ENCODE results near the gene ABHD8. TPM values are rescaled to one million over a fixed set of nuclear protein-coding genes. Genes with fewer than 3 reads are reported as not detected.

Gene ABHD8
- total RNA-seq, 1 experiment from 2014 or later: 13.2 TPM

DNA sequence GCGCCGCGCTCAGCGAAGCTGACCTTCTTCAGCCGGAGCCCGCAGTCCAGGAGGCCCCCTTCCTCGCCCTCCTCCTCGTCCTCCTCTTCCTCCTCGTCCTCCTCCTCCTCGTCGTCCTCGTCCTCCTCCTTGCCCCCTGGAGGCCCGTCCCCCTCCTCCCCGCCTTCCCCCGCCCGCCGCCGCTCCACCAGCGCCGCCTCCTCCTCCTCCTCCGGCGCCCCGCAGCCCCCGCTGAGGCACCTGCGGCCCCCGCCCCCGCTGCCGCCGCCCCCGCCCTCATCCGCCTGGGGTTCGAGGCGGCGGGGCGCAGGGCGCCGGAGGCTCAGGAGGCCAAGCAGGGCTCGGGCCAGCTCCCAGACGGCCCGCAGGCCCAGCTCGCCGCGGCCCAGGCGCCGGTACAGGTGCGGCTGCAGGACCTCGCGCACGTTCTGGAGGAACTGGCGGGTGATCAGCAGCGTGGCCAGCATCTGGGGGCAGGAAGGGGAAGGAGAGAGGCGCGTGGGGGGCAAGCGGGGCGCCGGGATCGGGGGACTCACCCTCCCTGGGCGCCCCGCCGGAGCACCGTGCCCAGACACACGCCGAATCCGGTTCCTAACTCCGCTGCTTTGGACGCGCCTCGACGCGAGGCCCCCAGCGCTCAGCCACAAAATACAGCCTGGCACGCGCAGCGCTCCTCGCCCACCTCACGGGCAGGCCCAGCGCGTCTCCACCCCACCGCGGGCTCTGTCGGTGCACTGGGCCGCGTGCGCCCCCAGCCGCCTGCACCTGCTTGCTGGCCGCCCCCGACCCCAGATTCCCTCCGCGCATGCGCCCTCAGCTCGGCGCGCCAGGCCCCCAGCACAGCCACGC lies 25.5 kb upstream of the ABHD8 start (continued):
- TF ChIP-seq ZNF396 (CRISPR knock-in tag; IDR thresholded peaks at IDR 0.05; ENCODE audit: borderline replicate concordance): no peak
- no peak for TF ChIP-seq NFATC4 (CRISPR knock-in tag; IDR thresholded peaks at IDR 0.05)
- TF ChIP-seq CREB1 (CRISPR knock-in tag; IDR thresholded peaks at IDR 0.05): peak; percentile 71; the same call in 1 of the 2 replicates
- TF ChIP-seq, protein P1, sequence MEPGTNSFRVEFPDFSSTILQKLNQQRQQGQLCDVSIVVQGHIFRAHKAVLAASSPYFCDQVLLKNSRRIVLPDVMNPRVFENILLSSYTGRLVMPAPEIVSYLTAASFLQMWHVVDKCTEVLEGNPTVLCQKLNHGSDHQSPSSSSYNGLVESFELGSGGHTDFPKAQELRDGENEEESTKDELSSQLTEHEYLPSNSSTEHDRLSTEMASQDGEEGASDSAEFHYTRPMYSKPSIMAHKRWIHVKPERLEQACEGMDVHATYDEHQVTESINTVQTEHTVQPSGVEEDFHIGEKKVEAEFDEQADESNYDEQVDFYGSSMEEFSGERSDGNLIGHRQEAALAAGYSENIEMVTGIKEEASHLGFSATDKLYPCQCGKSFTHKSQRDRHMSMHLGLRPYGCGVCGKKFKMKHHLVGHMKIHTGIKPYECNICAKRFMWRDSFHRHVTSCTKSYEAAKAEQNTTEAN (CRISPR knock-in tag; IDR thresholded peaks at IDR 0.05): peak; percentile 70; the same call in 1 of the 2 replicates
- TF ChIP-seq IRF2 (CRISPR knock-in tag; IDR thresholded peaks at IDR 0.05; ENCODE audit: borderline replicate concordance, low read depth): no peak; the same call in 1 of the 2 replicates
- no peak for TF ChIP-seq NR1H2 (CRISPR knock-in tag; IDR thresholded peaks at IDR 0.05)
- TF ChIP-seq AR (CRISPR knock-in tag; IDR thresholded peaks at IDR 0.05): no peak
- peak; percentile 32; the same call in 1 of the 2 replicates for TF ChIP-seq CREM (CRISPR knock-in tag; IDR thresholded peaks at IDR 0.05)

DNA sequence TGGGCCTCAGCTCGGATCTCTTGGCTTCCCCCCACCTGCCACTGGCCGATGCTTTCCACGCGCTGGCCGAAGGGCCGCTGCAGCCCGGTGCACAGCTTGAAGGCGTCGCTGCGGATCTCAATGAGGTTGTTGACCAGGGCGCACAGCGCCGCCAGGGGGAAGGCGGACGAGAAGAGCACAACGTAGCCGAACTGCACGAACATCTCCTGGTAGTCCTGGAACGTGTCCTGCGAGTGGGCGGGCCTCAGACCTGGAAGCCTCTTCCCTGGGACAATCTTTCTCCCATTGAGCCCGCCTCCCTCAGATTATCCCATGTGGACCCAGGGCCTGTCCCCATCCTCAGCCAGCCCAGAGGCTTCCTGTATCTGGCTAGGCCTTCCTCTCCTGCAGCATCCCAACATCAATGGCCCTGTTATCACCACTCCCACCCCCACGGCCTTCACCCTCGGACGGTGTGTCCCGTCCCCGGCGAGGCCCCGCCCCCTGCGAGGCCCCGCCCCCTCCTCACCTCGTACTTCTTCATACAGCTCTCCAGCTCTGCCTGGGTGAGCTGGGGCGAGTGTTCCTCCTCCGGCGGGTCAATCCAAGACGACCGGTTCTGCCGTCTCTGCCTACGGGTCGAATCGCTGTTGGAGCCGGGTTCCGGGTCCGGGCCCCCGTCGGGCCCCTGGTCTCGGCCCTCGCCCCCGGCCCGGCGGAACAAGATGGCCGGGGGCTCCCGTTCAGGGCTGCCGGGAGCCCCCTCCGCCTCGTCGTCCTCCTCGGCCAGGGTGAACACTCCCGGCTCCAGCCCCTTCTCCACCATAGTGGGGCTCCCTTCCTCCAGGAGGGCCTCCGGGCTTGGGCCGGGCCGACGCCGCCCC lies 24.7 kb upstream of the ABHD8 start:
- H3K36me3 Mint-ChIP-seq: peaks cover 11% of the 10 kb centered on the region
- H3K9me3 Mint-ChIP-seq: peaks cover 4% of the 10 kb centered on the region
- ChIA-PET CTCF (interaction anchor here (0.6 to 3.5 kb wide), 37 partner anchors 8 to 278 kb away, joined by 3 to 35 read pairs (median 4); partner anchors contain the start of genes ANKLE1, DDA1, MRPL34 and MVB12A), POLR2A (interaction anchor here (0.5 to 1.4 kb wide), 8 partner anchors 11 to 669 kb away, joined by 3 to 11 read pairs (median 4); partner anchors contain the start of genes ABHD8, DDA1 and MRPL34)
- peak; percentile 93 for DNase-seq (ENCODE audit: low spot score)
- peak overlapping the region; percentile 84 for H3K4me3 Mint-ChIP-seq
- peaks cover 5% of the 10 kb centered on the region for H3K27me3 Mint-ChIP-seq (ENCODE audit: low read depth)
- H3K4me1 Mint-ChIP-seq: peaks cover 16% of the 10 kb centered on the region
- peak; percentile 72 for ATAC-seq
- H3K27ac Mint-ChIP-seq: peak overlapping the region; percentile 98
- 0 out of 2 replicates have a peak, but pooled peaks have one; percentile 17 for TF ChIP-seq CTCF (IDR thresholded peaks at IDR 0.05)
- peak; percentile 82; the same call in 1 of the 2 replicates for TF ChIP-seq FOXK1 (CRISPR knock-in tag; IDR thresholded peaks at IDR 0.05)
- no peak for TF ChIP-seq E2F5 (CRISPR knock-in tag; IDR thresholded peaks at IDR 0.05)
- peak; percentile 51; the same call in 1 of the 2 replicates for TF ChIP-seq ETV6 (CRISPR knock-in tag; IDR thresholded peaks at IDR 0.05)
- peak; percentile 86; the same call in 1 of the 2 replicates for TF ChIP-seq FOXP4 (CRISPR knock-in tag; IDR thresholded peaks at IDR 0.05)
- 0 out of 2 replicates have a peak, but pooled peaks have one; percentile 45 for TF ChIP-seq ZNF121 (CRISPR knock-in tag; IDR thresholded peaks at IDR 0.05)
- TF ChIP-seq HMGXB4 (CRISPR knock-in tag; IDR thresholded peaks at IDR 0.05): peak; percentile 80; the same call in 1 of the 2 replicates
- TF ChIP-seq, protein P1 (CRISPR knock-in tag; IDR thresholded peaks at IDR 0.05): no peak
- peak; percentile 88; the same call in 1 of the 2 replicates for TF ChIP-seq CBFB (CRISPR knock-in tag; IDR thresholded peaks at IDR 0.05; ENCODE audit: low read depth)

Measured in WTC11 (cell line).